Keratinocyte (primary cell): ENCODE results near the gene IL27RA.

Experiments
- CTCF ChIP-seq, 3 experiments: IDR thresholded peaks in 1 of 3; conservative IDR thresholded peaks in 1 of 3; optimal IDR thresholded peaks in 1 of 3; 2 replicates in 2 of 3; 3 replicates in 1 of 3; pipeline versions ENCODE3 to v1.5.1; 2011; ENCODE audit warnings: low read length in 3 of 3, mild to moderate bottlenecking in 3 of 3, moderate library complexity in 2 of 3, control low read depth in 1 of 3, inconsistent platforms in 1 of 3; ENCODE audit not compliant: insufficient read depth in 2 of 3; ENCODE audit errors: extremely low read depth in 1 of 3
- EZH2 ChIP-seq: IDR thresholded peaks from one replicate; pipeline ENCODE4 v1.6.1; 2012; ENCODE audit warnings: inconsistent platforms, mild to moderate bottlenecking, low read length, moderate library complexity

DNA sequence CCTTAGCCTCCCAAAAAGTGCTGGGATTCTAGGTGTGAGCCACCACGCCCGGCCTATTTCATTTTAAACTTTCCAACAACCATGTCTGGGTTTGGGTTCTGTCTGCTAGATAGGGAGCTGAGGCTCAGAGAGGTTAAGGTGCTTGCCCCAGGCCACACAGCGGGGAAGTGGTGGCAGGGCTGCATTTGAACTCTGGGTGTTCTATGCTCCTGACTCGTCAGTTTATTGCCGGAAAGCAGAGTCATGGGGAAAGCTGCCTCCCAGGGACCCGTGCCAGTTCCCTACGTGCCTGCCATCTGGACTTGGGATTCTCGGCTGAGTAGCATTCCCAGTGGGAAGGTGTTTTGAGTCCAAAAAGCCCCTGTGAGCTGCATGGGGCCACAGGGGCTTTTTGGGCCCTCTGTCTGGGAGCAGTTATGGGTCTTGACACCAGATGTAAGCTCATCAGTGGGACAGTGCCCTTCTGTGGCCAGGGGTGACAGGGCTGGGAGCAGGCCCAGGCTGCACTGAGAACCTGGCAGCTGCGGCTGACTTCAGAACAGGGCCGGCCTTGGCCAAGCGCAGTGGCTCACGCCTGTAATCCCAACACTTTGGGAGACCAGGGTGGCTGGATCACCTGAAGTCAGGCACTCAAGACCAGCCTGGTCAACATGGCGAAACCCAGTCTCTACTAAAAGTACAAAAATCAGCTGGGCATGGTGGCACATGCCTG is 36.4 kb upstream of the IL27RA start:
- TF ChIP-seq EZH2 (no peak), CTCF (optimal IDR thresholded peaks at IDR 0.05 in 1 of 3, IDR thresholded peaks at IDR 0.05 in 1 of 3, conservative IDR thresholded peaks at IDR 0.05 in 1 of 3; ENCODE audit: extremely low read depth in 1 of 3, insufficient read depth in 2 of 3, low read length in 3 of 3) (no peak)
